GM23338 (cell line): ENCODE data around the gene ITPR2. TPM values are rescaled to one million over a fixed set of nuclear protein-coding genes. Genes with fewer than 3 reads are reported as not detected.

Experiments
- ATAC-seq: fragments of 200-7000 bp; cut with Tn5 transposase; 3 replicates; pipeline ENCODE4 v1.9.1; 2020
- DNase-seq: peaks from one replicate; pipeline ENCODE4 v3.0.0-alpha.2; 2015; ENCODE audit warnings: low spot score
- H2AFZ ChIP-seq: fragments of 200-600 bp; sonication (generic); 2 replicates; pipeline ENCODE4 v1.8.0; 2016; ENCODE audit warnings: antibody characterized with exemption, mild to moderate bottlenecking, moderate library complexity
- H3F3A ChIP-seq: fragments of 200-600 bp; sonication (generic); replicated peaks from 2 replicates; pipeline ENCODE4 v1.8.0; 2017; ENCODE audit warnings: antibody characterized with exemption, mixed run types, low read depth
- H3K27ac ChIP-seq: fragments of 200-600 bp; sonication (generic); 2 replicates; pipeline ENCODE4 v1.6.1; 2016; ENCODE audit warnings: low read depth
- H3K27me3 ChIP-seq: fragments of 200-600 bp; sonication (generic); 2 replicates; pipeline ENCODE4 v1.8.0; 2016; ENCODE audit warnings: mild to moderate bottlenecking, mixed run types, moderate library complexity; ENCODE audit not compliant: insufficient read depth
- H3K36me3 ChIP-seq: fragments of 200-600 bp; sonication (generic); 2 replicates; pipeline ENCODE4 v1.8.0; 2016; ENCODE audit warnings: mild to moderate bottlenecking; ENCODE audit not compliant: insufficient read depth
- H3K4me1 ChIP-seq: fragments of 200-600 bp; sonication (generic); 2 replicates; pipeline ENCODE4 v1.8.0; 2016; ENCODE audit warnings: mild to moderate bottlenecking, moderate library complexity; ENCODE audit not compliant: insufficient read depth
- H3K4me2 ChIP-seq: fragments of 200-600 bp; sonication (generic); 2 replicates; pipeline ENCODE4 v1.7.1; 2017; ENCODE audit warnings: mixed run types
- H3K4me3 ChIP-seq: fragments of 200-600 bp; sonication (generic); 2 replicates; pipeline ENCODE4 v1.6.1; 2016; ENCODE audit warnings: mixed run types
- H3K79me2 ChIP-seq: fragments of 200-600 bp; sonication (generic); replicated peaks from 2 replicates; pipeline ENCODE4 v1.8.0; 2017; ENCODE audit warnings: mild to moderate bottlenecking; ENCODE audit not compliant: insufficient read depth
- H3K9me2 ChIP-seq: fragments of 200-600 bp; sonication (generic); 2 replicates; pipeline ENCODE4 v1.8.0; 2017; ENCODE audit not compliant: insufficient read depth
- H4K20me1 ChIP-seq: fragments of 200-600 bp; sonication (generic); replicated peaks from 2 replicates; pipeline ENCODE4 v1.8.0; 2017; ENCODE audit warnings: mild to moderate bottlenecking; ENCODE audit not compliant: insufficient read depth
- H3K27ac Mint-ChIP-seq: 2 replicates; pipeline ENCODE4 v1.8.0; 2020; ENCODE audit warnings: inconsistent platforms, mild to moderate bottlenecking, moderate library complexity, mixed read lengths
- H3K27me3 Mint-ChIP-seq: 3 replicates; pipeline ENCODE4 v1.8.0; 2022; ENCODE audit warnings: low read depth, mild to moderate bottlenecking, moderate library complexity, mixed read lengths, inconsistent platforms; ENCODE audit not compliant: insufficient read depth, poor library complexity
- H3K36me3 Mint-ChIP-seq: 3 replicates; pipeline ENCODE4 v1.8.0; 2021; ENCODE audit warnings: low read depth, mild to moderate bottlenecking, inconsistent platforms, moderate library complexity, mixed read lengths
- H3K4me1 Mint-ChIP-seq: 3 replicates; pipeline ENCODE4 v1.8.0; 2020; ENCODE audit warnings: mild to moderate bottlenecking, inconsistent platforms, mixed read lengths
- H3K4me3 Mint-ChIP-seq: 3 replicates; pipeline ENCODE4 v1.8.0; 2021; ENCODE audit warnings: moderate library complexity, mild to moderate bottlenecking, inconsistent platforms, mixed read lengths
- H3K9me3 Mint-ChIP-seq: 3 replicates; pipeline ENCODE4 v1.8.0; 2020; ENCODE audit warnings: moderate library complexity, mild to moderate bottlenecking, inconsistent platforms, mixed read lengths
- CREB1 ChIP-seq: fragments of 250-450 bp; sonication (Bioruptor Pico); IDR thresholded peaks from 2 replicates; pipeline ENCODE4 v1.5.0; 2020; ENCODE audit warnings: low read depth, mild to moderate bottlenecking, moderate library complexity
- CTCF ChIP-seq, 2 experiments: fragments of 200-600 bp in 1 of 2; sonication (generic) in 1 of 2; conservative IDR thresholded peaks; 2 replicates each; pipeline versions ENCODE4 v1.5.1 to v1.6.1; 2016 to 2017; ENCODE audit warnings: antibody characterized with exemption in 2 of 2, low read depth in 2 of 2, mild to moderate bottlenecking in 2 of 2, moderate library complexity in 1 of 2
- EZH2 ChIP-seq: fragments of 200-600 bp; sonication (generic); IDR thresholded peaks from one replicate; pipeline ENCODE4 v1.8.0; 2017; ENCODE audit warnings: antibody characterized with exemption, mild to moderate bottlenecking, low read depth; ENCODE audit not compliant: unreplicated experiment
- EZH2phosphoT487 ChIP-seq: fragments of 200-600 bp; sonication (generic); IDR thresholded peaks from one replicate; pipeline ENCODE4 v1.8.1; 2018; ENCODE audit warnings: antibody characterized with exemption; ENCODE audit not compliant: unreplicated experiment
- NANOG ChIP-seq: IDR thresholded peaks from 2 replicates; pipeline ENCODE4 v1.6.1; 2016; ENCODE audit warnings: antibody characterized with exemption, borderline replicate concordance
- POLR2AphosphoS5 ChIP-seq: IDR thresholded peaks from 2 replicates; pipeline ENCODE4 v1.6.1; 2016; ENCODE audit warnings: antibody characterized with exemption, low read depth
- REST ChIP-seq: IDR thresholded peaks from one replicate; pipeline ENCODE4 v1.6.1; 2018; ENCODE audit warnings: antibody characterized with exemption; ENCODE audit not compliant: unreplicated experiment
- STAT1 ChIP-seq: IDR thresholded peaks from one replicate; pipeline ENCODE4 v1.6.1; 2016; ENCODE audit warnings: antibody characterized with exemption; ENCODE audit not compliant: unreplicated experiment
- polyA plus RNA-seq: library from polyadenylated mRNA; unstranded; fragments of >200 nt; fragmentation: Nextera tagmentation; extraction: Ambion mirVana; gene quantifications from 2 replicates; pipeline ENCODE4 v1.2.1, GENCODE V29; 2016
- total RNA-seq: library from RNA; depleted of rRNA; stranded (reverse); fragments of >200 nt; shearing (Covaris generic); gene quantifications from 2 replicates; pipeline ENCODE4 v1.2.3, GENCODE V29; 2014

The ITPR2 gene
- total and polyA plus RNA-seq, 2 experiments from 2014 or later: 44.5 to 65.2 TPM

- TF ChIP-seq REST (no peak), EZH2 (no peak), CTCF (conservative IDR thresholded peaks at IDR 0.05; ENCODE audit: low read depth in 2 of 2) (no peak), CREB1 (no peak), POLR2AphosphoS5 (no peak), NANOG (no peak), EZH2phosphoT487 (no peak)
These were observed 209.9 kb downstream of the ITPR2 start (continued) for GRCh38 chr12:26623136-26623535.

- no peak for ATAC-seq
- peaks cover 25% of the 10 kb centered on the region; the same call in 1 of the 2 replicates for H3K36me3 ChIP-seq
- no peaks in the 10 kb centered on the region for H3K79me2 ChIP-seq
- H3K4me2 ChIP-seq: no peak overlapping the region
- H4K20me1 ChIP-seq: no peaks in the 10 kb centered on the region
- Mint-ChIP-seq H3K4me3 (no peak overlapping the region), H3K27me3 (peaks cover 4% of the 10 kb centered on the region), H3K27ac (no peak overlapping the region), H3K9me3 (no peaks in the 10 kb centered on the region), H3K36me3 (peaks cover 47% of the 10 kb centered on the region), H3K4me1 (no peaks in the 10 kb centered on the region)
- H3K27me3 ChIP-seq: no peaks in the 10 kb centered on the region
- no peak overlapping the region for H2AFZ ChIP-seq
- no peak for DNase-seq
- H3F3A ChIP-seq: no peaks in the 10 kb centered on the region; the same call in 1 of the 2 replicates
- H3K4me1 ChIP-seq: no peaks in the 10 kb centered on the region
- no peak overlapping the region for H3K4me3 ChIP-seq
- no peak overlapping the region; the same call in 1 of the 2 replicates for H3K27ac ChIP-seq
- no peaks in the 10 kb centered on the region for H3K9me2 ChIP-seq
- no peak for TF ChIP-seq REST
- no peak for TF ChIP-seq CTCF (conservative IDR thresholded peaks at IDR 0.05; ENCODE audit: low read depth in 2 of 2)
- no peak for TF ChIP-seq STAT1
These were observed 210.4 kb downstream of the ITPR2 start for GRCh38 chr12:26622601-26623000.
